AG08396 (cell line): ENCODE data around the gene CDH18.

Source experiments
- DNase-seq: peaks from one replicate; pipeline ENCODE4 v3.0.0; 2012; ENCODE audit warnings: low spot score, mixed read lengths

Gene CDH18

GRCh38 chr5:19927919-19928318, 60.1 kb downstream of the CDH18 start:
- DNase-seq = no peak

DNA sequence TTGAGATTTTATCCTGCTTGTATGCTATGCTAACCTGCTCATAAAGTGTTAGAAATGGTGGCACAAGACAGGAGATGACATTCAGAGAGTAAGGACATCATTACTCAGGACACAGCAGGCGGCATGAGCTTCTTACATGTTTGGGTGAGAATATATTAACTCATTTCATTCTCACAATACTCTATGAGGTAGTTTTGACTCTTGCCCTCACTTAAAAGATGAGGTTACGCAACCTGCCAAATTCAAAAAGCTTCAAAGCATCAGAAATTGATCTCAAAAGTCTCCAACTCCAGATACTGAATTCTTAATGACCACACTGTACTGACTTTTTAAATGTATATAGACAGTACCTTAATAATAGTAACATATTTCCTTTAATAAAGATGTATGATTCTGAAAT, 60.8 kb downstream of the CDH18 start:
- DNase-seq = no peak

GRCh38 chr5:19923742-19924141, 64.3 kb downstream of the CDH18 start:
- no peak for DNase-seq

- no peak for DNase-seq
Measured at GRCh38 chr5:19920761-19921160, 67.2 kb downstream of the CDH18 start.

- DNase-seq = no peak
Measured at GRCh38 chr5:19918780-19919179, 69.2 kb downstream of the CDH18 start.

DNA sequence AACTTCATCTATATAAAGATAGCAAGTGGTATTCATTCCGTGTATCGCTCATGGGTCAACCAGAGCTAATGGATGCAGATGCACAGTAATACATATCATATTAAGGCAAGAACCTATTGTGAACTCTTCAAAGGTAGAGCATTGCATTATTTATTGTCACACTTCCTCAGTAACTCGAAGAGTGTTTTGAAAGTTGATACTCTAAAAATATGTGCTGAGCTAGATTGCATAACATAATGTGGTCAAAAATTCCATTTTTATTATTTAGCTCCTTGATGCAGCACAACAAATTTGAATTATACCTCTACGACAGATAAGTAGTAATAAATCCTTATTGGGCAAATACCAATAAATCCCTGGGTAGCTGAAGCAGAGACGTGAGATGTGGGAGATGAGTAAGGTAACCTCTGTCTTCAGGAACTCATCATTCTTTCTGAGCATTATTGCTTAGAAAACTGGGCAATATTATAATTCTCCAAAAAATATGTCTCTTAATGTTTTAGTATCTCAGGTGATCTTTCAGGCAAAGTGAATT, 70.3 kb downstream of the CDH18 start:
- no peak for DNase-seq

- no peak for DNase-seq
Measured at GRCh38 chr5:19910136-19910535, 77.9 kb downstream of the CDH18 start.

DNA sequence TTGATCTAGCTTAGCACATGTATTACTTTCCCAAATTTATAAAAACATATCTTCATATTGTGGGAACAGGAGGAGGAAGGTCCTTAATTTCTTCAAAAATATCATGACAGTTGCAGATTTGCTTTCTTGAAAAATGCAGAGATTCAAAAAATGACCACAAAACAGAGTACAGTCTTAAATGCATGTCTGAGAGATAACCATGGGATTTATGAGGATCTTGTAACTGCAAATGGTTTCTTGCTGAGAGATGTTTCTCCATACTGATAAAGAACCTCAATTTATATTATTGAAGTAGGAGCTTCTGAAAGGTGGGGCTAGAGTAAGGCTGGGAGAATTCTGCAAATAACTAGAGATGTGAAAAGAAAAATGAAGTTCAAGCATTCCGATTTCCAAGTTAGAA, 83.2 kb downstream of the CDH18 start:
- no peak for DNase-seq

GRCh38 chr5:19903611-19904010, 84.4 kb downstream of the CDH18 start:
- no peak for DNase-seq

DNA sequence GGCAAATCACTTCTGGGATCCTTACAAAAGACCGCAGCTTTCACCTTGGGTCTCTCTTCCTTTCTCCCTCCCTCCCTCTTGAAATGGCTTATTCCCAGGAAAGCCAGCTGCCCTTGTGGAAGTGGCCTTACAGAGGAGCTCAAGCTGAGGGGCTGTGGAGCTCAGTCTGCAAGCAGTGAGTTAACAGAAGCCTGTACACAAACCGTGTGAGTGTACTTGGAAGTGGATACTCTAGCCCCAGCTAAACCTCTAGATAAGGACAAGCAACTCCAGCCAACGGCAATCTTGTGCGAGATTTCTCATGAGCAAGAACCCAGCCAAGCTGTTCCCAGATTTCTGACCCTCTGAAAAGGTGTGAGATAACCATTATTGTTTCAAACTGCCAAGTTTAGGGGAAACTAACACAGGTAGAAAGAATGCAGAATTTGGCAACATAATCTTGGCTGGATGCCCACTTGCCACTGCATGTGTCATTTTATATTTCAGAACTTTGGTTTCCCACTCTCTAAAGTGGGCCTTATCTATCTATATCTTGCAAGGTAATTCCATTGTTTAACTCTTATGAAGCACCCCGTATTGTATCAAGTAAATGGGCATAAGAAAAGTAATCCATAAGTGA, 85.6 kb downstream of the CDH18 start:
- DNase-seq = no peak

DNA sequence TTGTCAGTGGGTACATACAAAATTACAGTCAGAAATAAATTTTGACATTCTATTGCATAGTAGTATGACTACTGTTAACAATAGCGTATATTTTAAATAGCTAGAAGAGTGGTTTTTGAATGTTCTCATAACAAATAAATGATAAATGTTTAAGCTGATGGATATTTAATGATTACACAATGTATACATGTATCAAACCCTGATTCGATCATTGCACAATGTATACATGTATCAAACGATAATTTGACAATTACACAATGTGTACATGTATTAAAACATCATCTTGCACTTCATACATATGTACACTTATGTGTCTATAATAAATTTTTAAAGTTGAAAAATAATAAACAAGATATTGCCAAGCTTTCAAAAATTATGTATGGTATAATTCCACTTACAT, 87.7 kb downstream of the CDH18 start:
- DNase-seq = no peak

DNA sequence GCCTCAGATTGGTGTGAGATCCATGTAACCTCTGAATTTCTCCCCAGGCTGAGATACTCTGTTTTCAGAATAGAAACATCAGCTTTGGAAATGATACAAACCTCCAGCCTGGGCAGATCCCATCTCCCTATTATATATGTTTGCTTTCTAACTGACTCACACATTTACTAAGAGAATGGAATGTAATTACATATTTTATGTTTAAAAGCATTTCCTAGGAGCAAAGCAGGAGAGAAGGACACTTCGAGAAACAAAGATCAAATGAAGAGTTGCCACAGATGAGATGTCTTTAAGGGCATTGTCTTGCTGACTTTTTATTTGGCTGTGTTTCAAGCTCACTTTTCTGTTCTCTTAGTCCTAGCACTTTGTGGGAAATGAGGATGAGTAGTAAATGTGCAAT, 96.3 kb downstream of the CDH18 start:
- peak; percentile 1 for DNase-seq

DNA sequence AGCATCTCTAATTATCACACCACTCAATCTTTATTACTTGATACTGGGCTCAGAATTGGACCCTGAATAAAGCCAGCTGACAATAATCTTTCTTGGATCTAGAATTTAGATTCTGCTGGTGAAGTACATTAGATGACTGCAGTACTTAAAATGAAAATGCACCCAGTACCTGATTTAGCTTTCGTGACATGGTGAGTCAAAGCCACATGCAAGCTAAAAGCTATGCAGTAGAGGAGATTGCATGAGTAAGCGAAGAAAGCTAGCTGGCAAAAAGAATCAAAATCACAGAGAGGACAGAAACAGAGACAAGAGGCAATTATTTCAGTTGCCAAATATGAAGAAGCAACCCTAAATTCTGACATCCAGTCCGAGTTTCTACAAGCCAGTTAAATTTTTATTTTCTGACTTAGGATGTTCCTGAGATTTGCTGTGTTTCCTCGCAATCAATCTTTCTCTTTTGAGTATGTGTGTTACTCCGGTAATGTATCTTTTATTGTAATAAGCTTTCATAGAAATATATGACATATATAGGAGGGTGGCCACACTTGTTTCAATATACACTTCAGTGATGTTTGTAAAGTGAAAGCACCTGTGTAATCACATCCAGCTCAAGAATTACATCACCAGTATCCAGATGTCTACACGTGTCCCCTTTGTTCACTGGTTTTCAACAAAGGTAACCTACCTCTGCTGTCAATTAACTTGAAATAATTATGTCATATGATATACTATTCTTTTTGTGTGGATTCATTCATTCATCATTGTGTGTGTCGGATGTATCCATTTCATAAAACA, 101.7 kb downstream of the CDH18 start:
- DNase-seq = peak; percentile 3

DNA sequence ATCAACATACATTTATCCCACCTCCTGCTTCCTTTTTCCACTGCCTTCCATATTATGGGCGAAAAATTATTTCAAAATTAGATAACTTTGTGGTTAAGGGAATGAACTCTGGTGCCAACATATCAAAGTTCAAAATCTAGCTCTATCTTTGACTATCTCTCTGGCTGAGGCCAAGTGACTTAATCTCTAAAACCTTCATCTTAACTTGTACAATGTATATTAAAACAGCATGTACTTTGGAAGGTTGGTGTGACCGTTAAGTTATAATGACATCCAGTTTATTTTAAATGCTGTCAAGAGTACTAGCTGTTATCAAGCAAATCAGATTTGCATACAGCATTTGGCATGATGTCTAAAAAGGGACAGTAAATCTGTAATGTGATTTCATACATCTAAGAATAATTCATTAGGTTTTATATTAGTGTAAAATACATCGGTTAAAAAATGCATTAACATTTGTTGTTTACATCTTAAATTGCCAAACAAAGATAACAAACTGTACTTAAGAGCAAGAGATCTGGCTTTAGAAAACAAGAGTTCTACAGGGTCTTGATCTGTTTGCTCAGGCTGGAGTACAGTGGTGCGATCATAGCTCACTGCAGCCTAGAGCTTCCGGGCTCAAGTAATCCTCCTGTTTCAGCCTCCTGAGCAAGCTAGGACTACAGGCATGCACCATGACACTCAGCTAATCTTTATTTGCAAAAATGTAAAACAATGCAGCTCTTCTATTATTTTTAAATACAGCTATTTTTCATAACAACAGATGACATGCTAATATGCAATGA, 102.8 kb downstream of the CDH18 start:
- no peak for DNase-seq

- DNase-seq = no peak
Measured at GRCh38 chr5:19880859-19881436, 107.1 kb downstream of the CDH18 start.

GRCh38 chr5:19880458-19880857, 107.5 kb downstream of the CDH18 start:
- DNase-seq = no peak

DNA sequence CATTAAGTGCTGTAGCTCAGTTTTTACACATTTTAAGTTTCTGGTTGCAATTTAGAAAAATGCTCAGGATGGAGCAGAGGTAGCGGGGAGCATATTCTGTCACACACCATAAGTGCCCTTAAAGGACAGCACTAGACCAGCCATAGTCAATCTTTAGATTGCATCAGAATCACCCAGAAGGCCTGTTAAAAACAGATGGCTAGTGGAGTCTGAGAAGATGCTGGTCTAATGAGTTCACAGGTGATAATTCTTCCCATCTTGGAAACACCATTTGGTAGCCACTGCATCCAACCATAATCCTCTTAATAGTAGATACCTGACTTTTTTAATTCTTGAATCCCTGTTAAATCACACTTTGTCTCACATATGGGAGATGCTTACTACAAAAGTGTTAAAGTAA, 113.2 kb downstream of the CDH18 start:
- no peak for DNase-seq

DNA sequence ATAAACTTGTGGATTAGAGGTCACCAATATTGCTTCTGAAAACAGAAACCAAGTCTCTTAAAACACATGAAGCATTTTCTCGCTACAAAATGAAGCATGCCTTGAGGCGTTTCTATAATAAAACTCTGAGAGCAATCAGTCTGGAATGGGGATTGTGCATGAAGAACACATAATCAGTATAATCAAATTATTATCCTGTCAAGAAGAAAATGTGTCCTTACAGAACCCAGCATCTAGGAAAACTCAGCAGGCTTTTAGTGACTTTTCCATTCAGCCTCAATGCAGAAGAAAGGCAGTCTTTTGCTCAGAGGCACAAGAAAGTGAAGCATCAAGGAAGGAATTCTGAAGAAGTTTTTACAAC, 121.9 kb downstream of the CDH18 start:
- DNase-seq = no peak

GRCh38 chr5:19865336-19866089, 122.5 kb downstream of the CDH18 start:
- DNase-seq = no peak

GRCh38 chr5:19862711-19863110, 125.3 kb downstream of the CDH18 start:
- no peak for DNase-seq

DNA sequence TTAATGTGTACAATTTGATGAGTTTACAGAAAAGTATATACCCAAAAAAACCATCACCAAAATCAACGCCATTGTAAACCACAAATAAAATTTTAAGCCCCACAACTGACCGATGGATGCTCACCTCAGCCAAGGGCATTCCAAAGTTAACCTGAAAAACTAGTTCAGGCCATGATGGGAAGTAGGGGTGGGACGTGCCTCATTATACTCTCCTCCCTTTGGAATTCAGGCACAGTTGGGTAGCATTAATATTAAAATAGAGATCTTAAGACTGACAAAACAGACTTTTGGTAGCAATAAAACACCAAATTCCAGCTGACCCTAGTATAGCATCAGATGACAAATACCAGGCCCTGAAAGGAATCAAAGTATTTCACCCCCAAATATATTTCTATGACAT, 129.0 kb downstream of the CDH18 start:
- DNase-seq = no peak

DNA sequence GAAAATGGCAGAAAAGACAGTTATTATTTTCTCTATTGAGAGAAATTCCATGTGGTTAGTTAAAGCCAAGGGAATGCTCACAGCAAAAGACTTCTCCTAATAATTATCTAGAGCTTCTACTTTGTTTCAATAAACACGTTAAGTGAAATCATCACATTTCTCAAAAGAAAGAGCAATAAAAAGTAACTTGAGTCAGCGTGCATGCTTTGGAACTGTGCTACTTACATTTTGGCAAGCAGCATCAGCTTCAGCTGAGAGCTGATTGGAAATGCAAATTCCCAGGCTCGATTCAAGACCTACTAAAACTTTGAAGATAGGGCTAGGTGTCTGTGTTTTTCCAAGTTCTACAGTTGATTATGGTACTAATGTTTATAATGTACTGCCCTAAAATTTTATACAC, 132.1 kb downstream of the CDH18 start:
- no peak for DNase-seq
